OCI-LY7 (cell line): ENCODE results near the gene NR2F2. TPM values are rescaled to one million over a fixed set of nuclear protein-coding genes. Genes with fewer than 3 reads are reported as not detected.

Source experiments
- BruUV-seq: library from RNA; stranded (reverse); fragments of 400-500 nt; replicated peaks from 2 replicates; lab custom pipeline; 2021; lab: Mats Ljungman, UMichigan
- CTCF ChIA-PET: fragments of 300-600 bp; sonication (Branson Sonifier 250); formaldehyde crosslinking; loops from one replicate; lab custom pipeline; 2022; ENCODE audit warnings: antibody characterized with exemption; ENCODE audit not compliant: unreplicated experiment; lab: Charles Lee
- POLR2A ChIA-PET: fragments of 300-600 bp; sonication (Branson Sonifier 250); formaldehyde crosslinking; loops from one replicate; lab custom pipeline; 2022; ENCODE audit warnings: antibody characterized with exemption; lab: Charles Lee
- DNase-seq: peaks from one replicate; pipeline ENCODE4 v3.0.0-alpha.2; 2015; ENCODE audit warnings: low spot score
- H2AFZ ChIP-seq: fragments of 200-600 bp; sonication (generic), shearing (Covaris generic); 2 replicates; pipeline ENCODE4 v1.6.1; 2014; ENCODE audit warnings: mild to moderate bottlenecking, antibody characterized with exemption, low read length, moderate library complexity
- H3K27ac ChIP-seq: fragments of 200-600 bp; sonication (generic); 2 replicates; pipeline ENCODE4 v1.5.1; 2014; ENCODE audit warnings: mixed run types, low read depth, mild to moderate bottlenecking, moderate library complexity, low read length, inconsistent platforms; ENCODE audit not compliant: poor library complexity, severe bottlenecking
- H3K36me3 ChIP-seq: fragments of 200-600 bp; sonication (generic); 2 replicates; pipeline ENCODE4 v1.6.1; 2014; ENCODE audit warnings: mild to moderate bottlenecking, antibody characterized with exemption, low read length, moderate library complexity, mixed read lengths; ENCODE audit not compliant: insufficient read depth
- H3K4me1 ChIP-seq: fragments of 200-600 bp; sonication (generic); 2 replicates; pipeline ENCODE4 v1.5.1; 2014; ENCODE audit warnings: mild to moderate bottlenecking, low read length; ENCODE audit not compliant: insufficient read depth, poor library complexity, severe bottlenecking
- H3K4me2 ChIP-seq: fragments of 200-600 bp; sonication (generic); 2 replicates; pipeline ENCODE4 v1.6.1; 2014; ENCODE audit warnings: mild to moderate bottlenecking, low read length
- H3K4me3 ChIP-seq: fragments of 200-600 bp; sonication (generic); 2 replicates; pipeline ENCODE4 v1.5.1; 2014; ENCODE audit warnings: mild to moderate bottlenecking, low read depth, low read length; ENCODE audit not compliant: poor library complexity, severe bottlenecking
- H3K79me2 ChIP-seq: fragments of 200-600 bp; sonication (generic); 2 replicates; pipeline ENCODE4 v1.6.1; 2016; ENCODE audit warnings: low read depth, mild to moderate bottlenecking, low read length, moderate library complexity, mixed read lengths; ENCODE audit not compliant: insufficient read depth
- H3K9me2 ChIP-seq: fragments of 200-600 bp; sonication (generic); 2 replicates; pipeline ENCODE4 v1.6.1; 2016; ENCODE audit warnings: mild to moderate bottlenecking, low read length, mixed read lengths; ENCODE audit not compliant: insufficient read depth
- H3K9me3 ChIP-seq: fragments of 200-600 bp; sonication (generic); 2 replicates; pipeline ENCODE4 v1.6.1; 2014; ENCODE audit warnings: mild to moderate bottlenecking, mixed run types, low read length, mixed read lengths
- H4K20me1 ChIP-seq: fragments of 200-600 bp; sonication (generic); 2 replicates; pipeline ENCODE4 v1.6.1; 2014; ENCODE audit warnings: mild to moderate bottlenecking, antibody characterized with exemption, low read length, moderate library complexity, mixed read lengths; ENCODE audit not compliant: insufficient read depth
- CTCF ChIP-seq: fragments of 200-600 bp; sonication (generic); conservative IDR thresholded peaks from 2 replicates; pipeline ENCODE4 v1.5.1; 2014; ENCODE audit warnings: mild to moderate bottlenecking, antibody characterized with exemption, low read length, moderate library complexity, mixed read lengths
- EZH2phosphoT487 ChIP-seq: fragments of 200-600 bp; sonication (generic); IDR thresholded peaks from 2 replicates; pipeline ENCODE4 v1.6.1; 2018; ENCODE audit warnings: low read depth, borderline replicate concordance, mild to moderate bottlenecking, mixed run types, antibody characterized with exemption, low read length, moderate library complexity, mixed read lengths
- intact Hi-C: fragments of 100-400 bp; cut with micrococcal nuclease; formaldehyde crosslinking; loops from one replicate; pipeline ENCODE4 v1.10.0; 2022; ENCODE audit not compliant: unreplicated experiment
- total RNA-seq, 2 experiments: library from RNA; depleted of rRNA in 1 of 2; stranded (reverse); fragments of >200 nt in 1 of 2; shearing (Covaris generic) in 1 of 2; gene quantifications; 2 replicates each; pipeline ENCODE4 v1.2.3, GENCODE V29; 2014 to 2022

Gene NR2F2
- total RNA-seq, 2 experiments from 2014 or later = not detected

GRCh38 chr15:96338766-96339618, 8.5 kb downstream of the NR2F2 start:
- no peaks in the 10 kb centered on the region for H3K79me2 ChIP-seq
- no peak overlapping the region for H3K27ac ChIP-seq
- no peaks in the 10 kb centered on the region for H3K36me3 ChIP-seq
- H3K4me2 ChIP-seq = no peak overlapping the region
- no peaks in the 10 kb centered on the region for H3K9me2 ChIP-seq
- POLR2A ChIA-PET = no interaction called here
- H4K20me1 ChIP-seq = no peaks in the 10 kb centered on the region
- no peak overlapping the region for H3K4me3 ChIP-seq
- CTCF ChIA-PET = no interaction called here
- H3K4me1 ChIP-seq = no peaks in the 10 kb centered on the region
- H2AFZ ChIP-seq = no peak overlapping the region
- no TSS peak for BruUV-seq
- no peak for TF ChIP-seq CTCF
- no peak for TF ChIP-seq EZH2phosphoT487
- intact Hi-C loops = no loop called here
- no peaks in the 10 kb centered on the region for H3K9me3 ChIP-seq
- no peak for DNase-seq

- Histone ChIP-seq H2AFZ (no peak overlapping the region), H3K9me2 (no peaks in the 10 kb centered on the region), H3K4me3 (no peak overlapping the region), H3K79me2 (no peaks in the 10 kb centered on the region), H4K20me1 (no peaks in the 10 kb centered on the region), H3K4me2 (no peak overlapping the region), H3K27ac (no peak overlapping the region), H3K36me3 (no peaks in the 10 kb centered on the region), H3K9me3 (no peaks in the 10 kb centered on the region), H3K4me1 (no peaks in the 10 kb centered on the region)
- BruUV-seq = no TSS peak
- no peak for DNase-seq
- no peak for TF ChIP-seq EZH2phosphoT487
- no peak for TF ChIP-seq CTCF
- POLR2A ChIA-PET = no interaction called here
- intact Hi-C loops = no loop called here
- CTCF ChIA-PET = no interaction called here
Observed at GRCh38 chr15:96339619-96340347, 9.3 kb downstream of the NR2F2 start.

- POLR2A ChIA-PET = interaction anchor here (0.6 kb wide), 1 partner anchor 10 kb away, joined by 7 read pairs; no protein-coding TSS in a partner anchor
- Histone ChIP-seq H3K9me2 (no peaks in the 10 kb centered on the region), H3K27ac (no peak overlapping the region), H3K4me1 (no peaks in the 10 kb centered on the region), H3K36me3 (no peaks in the 10 kb centered on the region), H2AFZ (no peak overlapping the region), H3K79me2 (no peaks in the 10 kb centered on the region), H3K9me3 (no peaks in the 10 kb centered on the region), H4K20me1 (no peaks in the 10 kb centered on the region), H3K4me3 (no peak overlapping the region), H3K4me2 (no peak overlapping the region)
- CTCF ChIA-PET = no interaction called here
- intact Hi-C loops = no loop called here
- BruUV-seq = no TSS peak
- DNase-seq = no peak
- TF ChIP-seq CTCF (no peak), EZH2phosphoT487 (no peak)
Observed at GRCh38 chr15:96340348-96340597, 9.8 kb downstream of the NR2F2 start.
